HG02885 (cell line): ENCODE data around the gene MATN4.

ENCODE experiments used
- ATAC-seq: cut with Tn5 transposase; IDR thresholded peaks from one replicate; pipeline ENCODE4 v1.9.1; 2021; ENCODE audit warnings: mild to moderate bottlenecking; ENCODE audit not compliant: unreplicated experiment, poor library complexity

Gene MATN4

DNA sequence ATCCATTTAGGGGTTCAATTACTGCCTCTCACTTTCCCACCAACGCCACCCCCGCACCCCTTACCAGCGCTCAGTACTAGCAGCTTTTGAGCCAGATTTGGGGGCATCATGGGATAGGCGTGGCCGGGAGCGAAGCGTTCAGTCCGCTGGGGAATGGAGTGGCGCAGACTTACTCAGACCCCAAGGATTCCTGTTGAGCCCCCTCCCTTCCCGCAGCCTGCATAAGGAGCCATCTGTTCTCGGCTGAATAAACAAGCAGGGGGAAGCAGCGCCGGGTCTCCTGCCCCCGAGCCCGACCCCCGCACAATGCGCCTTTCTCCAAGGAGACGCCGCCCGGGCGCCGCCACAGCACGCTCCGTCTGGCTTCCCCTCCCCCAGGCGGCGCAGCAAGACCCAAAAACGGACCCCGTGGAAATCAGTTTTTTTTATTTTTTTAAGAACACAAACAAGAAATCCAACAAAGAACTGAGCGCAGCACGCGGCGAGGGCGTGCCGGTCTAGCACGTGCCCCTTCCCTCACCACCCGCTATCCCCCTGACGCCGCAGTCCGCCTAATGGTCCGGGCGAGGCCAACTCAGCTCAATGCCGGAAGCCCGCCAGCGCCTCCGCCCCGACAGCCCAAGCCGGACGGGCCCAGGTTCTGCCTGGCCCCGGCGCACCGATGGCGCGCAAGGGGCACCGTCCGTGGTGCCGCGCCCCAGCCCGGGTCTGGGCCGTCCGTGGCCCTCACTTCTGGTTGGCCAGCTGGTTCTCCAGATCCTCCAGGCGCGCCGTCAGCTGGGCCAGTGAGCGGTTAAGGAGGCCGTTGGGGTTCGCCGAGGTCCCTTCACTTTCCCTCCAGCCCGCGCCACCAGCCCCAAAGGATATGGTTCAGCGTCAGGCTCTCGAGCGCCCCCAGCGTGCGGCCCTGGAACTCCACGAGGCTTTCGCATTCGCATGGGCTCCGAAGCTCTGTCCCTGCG is 14.8 kb downstream of the MATN4 start:
- no peak for ATAC-seq

- no peak for ATAC-seq
These were observed 15.8 kb downstream of the MATN4 start for GRCh38 chr20:45292343-45292742.

DNA sequence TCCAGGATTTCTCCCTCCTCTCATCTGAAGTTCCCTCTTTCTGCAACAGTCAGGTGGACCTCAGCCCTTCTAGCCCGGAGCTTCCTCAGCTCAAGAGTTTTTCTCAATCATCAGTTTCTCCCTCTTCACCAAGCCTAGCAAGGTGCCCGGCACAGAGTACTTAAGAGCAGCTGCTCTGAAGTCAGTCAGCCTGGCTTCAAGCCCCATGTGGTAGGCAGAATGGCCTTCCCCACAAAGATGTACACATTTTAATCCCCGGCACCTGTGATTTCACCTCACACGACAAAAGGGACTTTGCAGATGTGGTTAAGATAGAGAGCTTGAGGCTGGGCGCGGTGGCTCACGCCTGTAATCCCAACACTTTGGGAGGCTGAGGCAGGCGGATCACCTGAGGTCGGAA is 16.6 kb downstream of the MATN4 start:
- ATAC-seq = no peak

- ATAC-seq = no peak
These were observed 17.3 kb downstream of the MATN4 start for GRCh38 chr20:45290677-45291355.

GRCh38 chr20:45289942-45290676 is 18.0 kb downstream of the MATN4 start:
- no peak for ATAC-seq

DNA sequence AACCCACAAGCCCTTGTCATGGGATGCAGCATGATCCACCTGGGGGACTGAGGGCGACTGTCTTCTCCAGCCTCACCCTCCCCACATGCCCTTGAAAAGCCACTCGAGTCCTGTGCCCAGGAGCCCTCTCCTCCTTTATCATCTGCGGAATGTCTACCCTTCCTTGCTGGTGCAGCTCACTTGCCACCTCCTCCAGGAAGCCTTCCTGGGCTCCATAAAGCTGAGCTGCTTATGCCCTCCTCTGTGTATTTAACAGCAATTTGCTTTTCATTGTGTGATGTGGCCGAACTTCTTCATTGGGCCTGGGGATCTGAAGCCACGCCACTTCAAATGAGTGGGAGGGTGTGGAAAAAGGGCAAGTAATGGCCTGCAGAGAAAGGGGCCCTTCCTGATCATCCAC is 19.2 kb downstream of the MATN4 start:
- no peak for ATAC-seq

- no peak for ATAC-seq
These were observed 19.7 kb downstream of the MATN4 start for GRCh38 chr20:45288376-45288775.

- no peak for ATAC-seq
These were observed 24.5 kb downstream of the MATN4 start for GRCh38 chr20:45283551-45284057.

DNA sequence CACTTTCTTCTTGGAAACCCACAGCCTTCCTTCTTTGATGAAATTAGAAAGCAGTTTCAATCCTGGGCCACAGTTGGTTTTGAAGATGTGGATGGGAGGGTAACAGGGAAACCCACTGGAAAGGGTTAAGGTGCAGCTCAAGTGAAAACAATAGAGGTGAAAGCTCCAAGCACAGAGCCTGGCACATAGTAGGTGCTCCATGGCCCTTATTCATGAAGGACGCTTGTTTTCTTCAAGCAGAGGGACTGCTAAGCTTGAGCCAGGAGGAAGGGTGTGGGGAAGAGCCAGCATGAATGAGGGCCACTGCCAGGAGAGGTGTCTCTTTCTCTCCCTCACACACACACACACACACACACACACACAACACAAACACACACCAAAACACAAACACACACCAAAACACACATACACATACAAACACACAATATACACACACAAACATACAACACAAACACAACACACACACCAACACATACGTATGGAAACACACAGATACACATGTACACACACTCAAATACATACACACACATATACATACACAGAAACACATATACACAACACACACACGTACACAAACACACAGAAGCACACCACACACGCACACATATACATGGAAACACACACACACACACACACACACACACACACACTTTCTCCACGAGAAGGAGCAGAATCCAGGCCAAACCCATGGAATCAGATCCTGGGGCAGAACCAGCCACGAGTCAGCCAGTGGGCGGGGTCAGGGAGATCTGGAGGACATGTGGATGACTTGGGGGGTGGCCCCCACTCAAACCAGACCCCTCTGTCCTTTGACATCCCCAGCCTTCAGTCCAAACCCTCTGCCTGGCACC is 25.2 kb downstream of the MATN4 start:
- no peak for ATAC-seq

DNA sequence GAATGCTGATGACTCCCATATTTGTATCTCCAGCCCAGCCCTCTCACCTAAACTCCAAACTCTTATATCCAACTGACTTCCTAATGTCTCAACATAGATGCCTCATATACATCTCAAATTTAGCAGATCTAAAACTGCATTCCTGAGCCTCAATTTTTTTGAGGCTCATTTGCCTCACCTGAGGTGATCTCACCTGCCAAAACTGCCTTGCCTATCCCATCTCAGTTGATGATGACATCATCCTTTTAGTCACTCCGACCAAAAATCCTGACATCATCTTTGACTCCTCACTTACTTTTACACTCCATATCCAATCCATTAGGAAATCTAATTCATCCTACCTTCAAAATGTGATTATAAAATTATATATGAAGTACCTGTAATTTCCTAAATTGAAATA is 28.1 kb downstream of the MATN4 start:
- no peak for ATAC-seq

DNA sequence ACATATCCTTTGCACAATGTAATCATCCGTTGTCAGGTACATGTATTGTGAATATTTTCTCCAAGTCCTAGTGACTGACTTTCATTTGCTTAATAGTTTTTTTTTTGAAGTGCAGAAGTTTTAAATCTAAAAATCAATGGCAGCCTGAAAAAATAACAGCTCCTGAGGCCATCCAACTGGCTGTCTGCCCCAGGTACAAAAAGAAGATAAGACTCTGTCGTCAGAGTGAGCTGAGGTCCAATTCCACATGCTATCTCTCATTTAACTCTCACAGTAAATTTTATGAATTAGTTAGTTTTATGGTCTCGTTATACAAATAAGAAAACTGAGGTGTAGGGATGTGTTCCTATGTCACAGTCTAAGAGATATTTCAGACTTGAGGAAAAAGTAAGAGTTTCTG is 32.8 kb downstream of the MATN4 start:
- no peak for ATAC-seq

DNA sequence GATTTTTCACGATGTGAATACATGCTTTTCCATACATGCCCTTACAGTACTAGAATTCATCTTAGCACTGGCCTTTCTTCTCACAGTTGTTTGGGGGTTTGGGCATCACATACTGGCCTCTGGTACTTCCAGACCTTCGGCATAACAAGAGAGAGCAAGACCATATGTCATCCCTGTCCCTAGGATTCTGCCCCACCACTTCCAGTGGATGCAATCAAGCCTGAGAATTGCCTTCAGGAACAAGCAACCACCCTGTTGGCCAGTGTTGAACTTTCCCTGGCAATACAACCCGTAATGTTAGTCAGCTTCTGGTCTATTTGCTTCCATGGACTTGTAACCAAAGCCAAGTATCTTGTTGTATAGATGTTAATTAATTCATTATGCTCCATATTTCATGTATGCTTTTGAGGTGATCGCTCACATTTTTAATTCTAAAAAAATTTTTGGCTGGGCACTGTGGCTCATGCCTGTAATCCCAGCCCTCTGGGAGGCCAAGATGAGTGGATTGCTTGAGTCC is 38.3 kb downstream of the MATN4 start:
- ATAC-seq = no peak

GRCh38 chr20:45269056-45269455 is 39.0 kb downstream of the MATN4 start:
- ATAC-seq = no peak

DNA sequence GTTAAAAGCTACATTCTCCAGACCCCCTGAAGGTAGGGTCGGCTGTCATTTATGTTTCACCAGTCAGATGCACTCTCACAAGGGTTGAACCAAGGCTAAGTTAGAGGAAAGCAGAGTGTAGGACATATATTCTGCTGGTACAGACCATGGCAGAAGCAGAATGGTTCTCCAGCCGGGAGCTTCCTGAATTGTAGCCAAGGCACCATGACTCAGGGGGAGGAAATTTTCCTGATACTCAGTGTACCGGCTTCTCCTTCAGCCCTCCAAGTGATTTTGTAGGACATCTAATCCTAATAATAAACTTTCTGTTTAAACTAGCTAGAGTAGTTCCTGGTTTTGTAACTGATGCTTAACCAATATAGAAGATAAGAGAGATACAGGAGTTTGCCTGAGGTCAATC is 39.6 kb downstream of the MATN4 start:
- no peak for ATAC-seq

- no peak for ATAC-seq
These were observed 41.1 kb downstream of the MATN4 start for GRCh38 chr20:45266977-45267376.

- no peak for ATAC-seq
These were observed 44.4 kb downstream of the MATN4 start for GRCh38 chr20:45263556-45264266.

DNA sequence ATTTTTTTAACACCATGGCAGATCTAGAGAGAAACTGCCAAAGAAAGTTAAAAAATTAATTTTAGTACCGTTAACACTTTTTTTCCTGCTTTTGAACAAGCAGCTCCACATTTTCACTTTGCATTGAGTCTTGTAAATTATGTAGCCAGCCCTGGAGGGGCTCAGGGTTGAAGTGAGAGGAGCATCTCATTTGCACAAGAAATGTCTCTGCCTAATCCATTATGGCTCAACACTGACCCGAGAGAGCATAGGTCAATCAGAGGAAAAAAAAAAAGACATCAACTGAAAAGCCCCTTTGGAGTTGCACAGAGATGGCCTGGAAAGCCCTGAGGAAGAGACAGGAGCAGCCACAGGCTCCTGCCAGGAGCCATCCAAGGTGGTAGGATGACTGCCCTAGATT is 49.4 kb downstream of the MATN4 start:
- no peak for ATAC-seq

- ATAC-seq = no peak
These were observed 49.8 kb downstream of the MATN4 start for GRCh38 chr20:45258259-45258658.

DNA sequence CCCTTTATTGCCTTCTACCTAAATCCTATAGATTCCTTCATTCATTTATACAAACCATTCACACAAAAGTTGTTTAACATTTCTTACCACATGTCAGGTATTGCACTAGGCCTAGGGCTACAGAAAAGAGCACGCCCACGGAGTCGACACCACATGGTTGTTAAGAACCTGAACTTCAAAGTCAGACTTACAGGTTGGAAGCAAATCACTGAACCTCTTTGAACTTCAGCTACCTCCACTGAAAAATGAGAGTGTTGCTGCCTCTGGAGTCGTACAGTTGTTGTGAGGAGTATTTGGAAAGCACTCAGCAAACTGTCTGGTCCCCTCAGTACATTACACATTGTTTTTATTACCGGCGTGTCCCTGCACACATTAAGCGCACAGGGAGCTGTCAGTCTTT is 50.4 kb downstream of the MATN4 start:
- no peak for ATAC-seq
